Astrocyte of the cerebellum (primary cell): ENCODE measurements around the gene EPB41L5.
A peak's percentile ranks its signal among the peaks of the same experiment; 100 is the strongest.

Experiments used
- DNase-seq: peaks from one replicate; pipeline ENCODE4 v3.0.0-alpha.2; 2011; ENCODE audit warnings: low read depth
- H3K4me3 ChIP-seq: 2 replicates; pipeline ENCODE4 v1.5.1; 2011; ENCODE audit warnings: mild to moderate bottlenecking, low read depth, low read length, moderate library complexity
- in situ Hi-C: cut with HindIII; loops from 2 replicates; pipeline ENCODE4 v1.10.0; 2017; ENCODE audit warnings: low sequenced_read_pairs
- TF ChIP-seq, protein P1 (sequence below): IDR thresholded peaks from 2 replicates; pipeline ENCODE4 v1.5.1; 2012; ENCODE audit warnings: low read length, low read depth, moderate library complexity, mild to moderate bottlenecking; ENCODE audit errors: missing control alignments

EPB41L5 gene

DNA sequence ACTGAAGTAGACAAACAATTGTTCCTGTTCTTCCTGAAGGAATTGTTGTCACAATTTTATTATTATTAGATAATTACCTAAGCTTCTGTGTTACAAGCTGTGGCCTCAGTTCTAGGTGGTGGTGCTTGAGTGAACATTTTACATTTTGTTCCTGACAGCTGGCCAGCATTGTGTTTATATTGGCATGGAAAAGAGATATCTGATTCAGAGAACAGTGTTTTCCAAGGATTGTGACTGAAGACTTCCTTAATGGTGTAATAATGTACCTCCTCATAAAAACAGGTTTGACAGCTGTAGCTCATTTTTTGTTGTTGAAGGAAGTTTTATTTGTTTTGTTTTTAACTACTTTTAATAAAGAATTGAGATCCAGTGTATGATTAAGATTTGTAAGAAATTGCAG lies 95.2 kb downstream of the EPB41L5 start:
- TF ChIP-seq, protein P1, sequence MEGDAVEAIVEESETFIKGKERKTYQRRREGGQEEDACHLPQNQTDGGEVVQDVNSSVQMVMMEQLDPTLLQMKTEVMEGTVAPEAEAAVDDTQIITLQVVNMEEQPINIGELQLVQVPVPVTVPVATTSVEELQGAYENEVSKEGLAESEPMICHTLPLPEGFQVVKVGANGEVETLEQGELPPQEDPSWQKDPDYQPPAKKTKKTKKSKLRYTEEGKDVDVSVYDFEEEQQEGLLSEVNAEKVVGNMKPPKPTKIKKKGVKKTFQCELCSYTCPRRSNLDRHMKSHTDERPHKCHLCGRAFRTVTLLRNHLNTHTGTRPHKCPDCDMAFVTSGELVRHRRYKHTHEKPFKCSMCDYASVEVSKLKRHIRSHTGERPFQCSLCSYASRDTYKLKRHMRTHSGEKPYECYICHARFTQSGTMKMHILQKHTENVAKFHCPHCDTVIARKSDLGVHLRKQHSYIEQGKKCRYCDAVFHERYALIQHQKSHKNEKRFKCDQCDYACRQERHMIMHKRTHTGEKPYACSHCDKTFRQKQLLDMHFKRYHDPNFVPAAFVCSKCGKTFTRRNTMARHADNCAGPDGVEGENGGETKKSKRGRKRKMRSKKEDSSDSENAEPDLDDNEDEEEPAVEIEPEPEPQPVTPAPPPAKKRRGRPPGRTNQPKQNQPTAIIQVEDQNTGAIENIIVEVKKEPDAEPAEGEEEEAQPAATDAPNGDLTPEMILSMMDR = no peak
- in situ Hi-C loops = loop anchor here (5.0 kb wide), 1 partner anchor 59 kb away; no protein-coding TSS in a partner anchor
- peak; percentile 76 for DNase-seq
- no peak overlapping the region for H3K4me3 ChIP-seq

GRCh38 chr2:120108749-120109148 lies 95.9 kb downstream of the EPB41L5 start:
- in situ Hi-C loops = loop anchor here (5.0 kb wide), 1 partner anchor 59 kb away; no protein-coding TSS in a partner anchor
- DNase-seq = no peak
- no peak overlapping the region for H3K4me3 ChIP-seq
- TF ChIP-seq, protein P1 = no peak

GRCh38 chr2:120109186-120110061 lies 96.5 kb downstream of the EPB41L5 start:
- TF ChIP-seq, protein P1 = peak; percentile 25
- DNase-seq = peak; percentile 31
- H3K4me3 ChIP-seq = no peak overlapping the region
- in situ Hi-C loops = loop anchor here (5.0 kb wide), 1 partner anchor 58 kb away; no protein-coding TSS in a partner anchor

DNA sequence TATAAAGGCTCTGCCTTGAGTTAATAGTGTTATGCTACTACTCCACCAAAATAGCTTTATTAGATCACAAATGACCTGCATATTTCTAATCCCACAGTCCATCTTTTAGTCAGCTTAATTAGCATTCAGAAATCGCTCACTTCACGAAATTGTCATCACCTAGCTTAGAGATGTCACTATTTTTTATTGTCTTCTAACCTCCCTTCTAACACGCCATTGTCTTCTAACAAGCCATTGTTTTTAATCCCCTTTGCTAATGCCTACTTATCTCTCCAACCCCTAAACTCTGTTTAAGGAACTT lies 97.1 kb downstream of the EPB41L5 start:
- DNase-seq = no peak
- H3K4me3 ChIP-seq = no peak overlapping the region
- in situ Hi-C loops = no loop called here
- TF ChIP-seq, protein P1 = no peak

DNA sequence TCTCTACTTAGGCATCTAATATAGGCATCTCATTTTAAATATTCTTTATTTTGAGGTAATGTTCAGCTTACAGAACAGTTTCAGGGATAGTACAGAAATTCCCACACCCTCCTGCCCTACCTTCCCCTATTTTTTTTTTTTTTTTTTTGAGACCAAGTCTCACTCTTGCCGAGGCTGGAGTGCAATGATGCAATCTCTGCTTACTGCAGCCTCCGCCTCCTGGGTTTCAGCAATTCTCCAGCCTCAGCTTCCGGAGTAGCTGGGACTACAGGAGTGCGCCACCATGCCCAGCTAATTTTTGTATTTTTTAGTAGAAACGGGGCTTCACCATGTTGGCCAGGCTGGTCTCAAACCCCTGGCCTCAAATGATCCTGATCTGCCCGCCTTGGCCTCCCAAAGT lies 97.6 kb downstream of the EPB41L5 start:
- TF ChIP-seq, protein P1 = no peak
- in situ Hi-C loops = no loop called here
- H3K4me3 ChIP-seq = no peak overlapping the region
- DNase-seq = no peak

DNA sequence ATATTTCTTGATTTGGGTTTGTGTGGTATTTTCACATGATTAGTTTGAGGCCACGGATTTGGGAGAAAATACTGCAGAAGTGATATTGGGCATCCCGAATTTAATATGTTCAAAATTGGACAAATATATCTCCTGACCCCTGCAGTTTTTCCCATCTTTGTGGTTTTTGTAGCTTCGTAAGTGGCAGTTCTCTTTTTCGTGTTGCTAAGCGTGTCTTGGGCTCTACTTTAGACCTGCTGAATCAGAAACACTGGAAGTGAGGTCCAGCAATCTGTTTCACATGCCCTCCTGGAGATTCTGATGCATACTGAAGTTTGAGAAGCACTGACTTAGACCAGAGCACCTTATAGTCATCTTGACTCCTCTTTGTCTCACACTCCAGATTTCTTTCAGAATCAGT lies 98.3 kb downstream of the EPB41L5 start:
- in situ Hi-C loops = no loop called here
- TF ChIP-seq, protein P1 = no peak
- no peak overlapping the region for H3K4me3 ChIP-seq
- no peak for DNase-seq
